Bronchial epithelial cell (primary cell): ENCODE results near the gene LRGUK. TPM values are rescaled to one million over a fixed set of nuclear protein-coding genes. Genes with fewer than 3 reads are reported as not detected.

Source experiments
- DNase-seq: peaks from one replicate; pipeline ENCODE4 v3.0.0-alpha.2; 2010; ENCODE audit warnings: low read depth
- FAIRE-seq: peaks from 2 replicates; lab custom pipeline; 2011; peaks lifted over from hg19 to GRCh38; lab: Jason Lieb, UNC
- H3K27me3 ChIP-seq: 2 replicates; pipeline ENCODE4 v1.5.1; 2011; ENCODE audit warnings: low read length; ENCODE audit not compliant: control insufficient read depth, insufficient read depth
- H3K36me3 ChIP-seq: 2 replicates; pipeline ENCODE4 v1.5.1; 2011; ENCODE audit warnings: low read length; ENCODE audit not compliant: control insufficient read depth, insufficient read depth
- H3K4me3 ChIP-seq: 2 replicates; pipeline ENCODE4 v1.5.1; 2011; ENCODE audit warnings: mild to moderate bottlenecking, low read depth, low read length, control low read depth
- CTCF ChIP-seq: IDR thresholded peaks from 2 replicates; pipeline ENCODE4 v1.5.1; 2011; ENCODE audit warnings: mild to moderate bottlenecking, moderate library complexity, low read length, control low read depth, inconsistent platforms; ENCODE audit not compliant: insufficient read depth, severe bottlenecking
- total RNA-seq: library from RNA; depleted of rRNA; stranded (reverse); fragments of >200 nt; gene quantifications from 2 replicates; pipeline ENCODE4 v1.2.1, GENCODE V29; 2014

The LRGUK gene
- total RNA-seq, 1 donor from 2014 or later: under 0.01 TPM

DNA sequence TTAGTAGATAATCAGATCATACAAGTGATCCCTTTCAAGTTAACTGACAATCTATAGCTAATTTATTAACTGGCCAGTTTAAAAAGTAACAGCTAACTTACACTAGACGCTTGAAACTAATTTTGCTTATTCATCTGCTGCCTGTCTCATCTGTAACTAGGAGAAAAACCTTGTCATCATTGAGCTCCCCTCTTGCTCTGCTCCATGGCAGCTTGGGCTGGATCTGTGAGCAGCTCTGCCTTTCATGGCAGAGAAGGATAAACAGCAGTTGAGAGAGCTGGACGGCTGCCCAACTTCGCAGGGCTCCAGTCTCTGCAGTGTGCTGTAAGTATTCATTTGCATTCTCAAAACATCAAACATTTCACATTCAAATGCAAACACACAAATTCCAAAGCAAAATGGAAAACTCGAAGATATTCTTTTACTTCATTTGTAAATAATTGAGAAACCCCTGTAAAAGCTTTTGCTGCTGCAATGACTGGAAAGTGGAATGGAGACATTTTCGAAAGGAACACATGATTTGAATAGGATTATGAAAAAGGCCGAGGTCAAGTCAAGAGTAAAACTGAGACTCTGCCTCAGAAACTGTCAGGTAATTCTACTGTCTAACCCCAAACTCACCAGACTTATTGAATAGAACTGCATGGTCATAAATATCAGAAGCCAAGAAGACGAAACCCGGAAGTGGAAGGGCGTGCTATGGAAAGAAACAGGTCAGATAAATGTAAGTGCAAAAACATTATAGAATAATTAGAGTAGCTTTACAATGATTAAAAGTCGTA lies 172.0 kb downstream of the LRGUK start:
- H3K4me3 ChIP-seq: no peak overlapping the region
- FAIRE-seq (no peak), DNase-seq (no peak)
- no peak for TF ChIP-seq CTCF
- H3K36me3 ChIP-seq: peaks cover 2% of the 10 kb centered on the region
- H3K27me3 ChIP-seq: no peaks in the 10 kb centered on the region

- FAIRE-seq: no peak
- Histone ChIP-seq H3K4me3 (no peak overlapping the region), H3K36me3 (peaks cover 2% of the 10 kb centered on the region), H3K27me3 (no peaks in the 10 kb centered on the region)
- no peak for DNase-seq
- TF ChIP-seq CTCF: no peak
Observed at GRCh38 chr7:134300988-134301387, 173.8 kb downstream of the LRGUK start.

GRCh38 chr7:134301592-134301991 lies 174.5 kb downstream of the LRGUK start:
- DNase-seq (no peak), FAIRE-seq (no peak)
- TF ChIP-seq CTCF: no peak
- H3K27me3 ChIP-seq: no peaks in the 10 kb centered on the region
- H3K36me3 ChIP-seq: peaks cover 2% of the 10 kb centered on the region
- H3K4me3 ChIP-seq: no peak overlapping the region

- no peak for TF ChIP-seq CTCF
- no peaks in the 10 kb centered on the region for H3K27me3 ChIP-seq
- no peak overlapping the region for H3K4me3 ChIP-seq
- FAIRE-seq: no peak
- peak; percentile 8 for DNase-seq
- peaks cover 2% of the 10 kb centered on the region for H3K36me3 ChIP-seq
Observed at GRCh38 chr7:134302120-134302519, 175.0 kb downstream of the LRGUK start.

DNA sequence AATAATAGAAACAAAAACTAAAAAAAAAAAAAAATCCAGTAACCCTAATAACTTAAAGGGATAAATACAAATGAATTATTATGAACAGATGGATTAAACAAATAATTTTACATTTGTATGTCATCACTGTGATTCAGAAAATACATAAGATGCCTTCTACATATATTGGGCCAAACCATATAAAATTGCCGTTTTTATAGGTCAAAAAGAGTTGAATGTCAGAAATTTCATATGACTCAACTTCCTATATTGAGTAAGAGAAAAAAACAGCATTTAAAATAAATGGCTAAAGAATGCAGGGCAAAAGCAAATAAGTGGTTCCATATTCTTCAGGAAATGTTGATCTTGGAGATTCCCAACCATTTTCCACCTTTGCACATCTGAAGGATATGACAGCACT lies 180.2 kb downstream of the LRGUK start:
- H3K4me3 ChIP-seq: no peak overlapping the region
- no peak for TF ChIP-seq CTCF
- peaks cover 2% of the 10 kb centered on the region for H3K36me3 ChIP-seq
- DNase-seq (no peak), FAIRE-seq (no peak)
- no peaks in the 10 kb centered on the region for H3K27me3 ChIP-seq

- Histone ChIP-seq H3K4me3 (no peak overlapping the region), H3K27me3 (no peaks in the 10 kb centered on the region), H3K36me3 (peaks cover 2% of the 10 kb centered on the region)
- no peak for DNase-seq
- TF ChIP-seq CTCF: no peak
- FAIRE-seq: no peak
Observed at GRCh38 chr7:134308548-134308947, 181.4 kb downstream of the LRGUK start.
